H1 (cell line): ENCODE measurements around the gene SLC25A21. TPM values are rescaled to one million over a fixed set of nuclear protein-coding genes. Genes with fewer than 3 reads are reported as not detected.

Source experiments
- CTCF ChIA-PET: fragments of 300-600 bp; sonication (Branson Sonifier 250); formaldehyde crosslinking; loops from one replicate; lab custom pipeline; 2021; ENCODE audit not compliant: partially characterized antibody; lab: Charles Lee
- POLR2A ChIA-PET: fragments of 300-600 bp; sonication (Branson Sonifier 250); formaldehyde crosslinking; loops from one replicate; lab custom pipeline; 2021; ENCODE audit warnings: inconsistent platforms; ENCODE audit not compliant: partially characterized antibody; lab: Charles Lee
- DNase-seq, 2 experiments: peaks; one replicate each; pipeline versions ENCODE4 v3.0.0 to v3.0.0-alpha.2; 2010 to 2022; ENCODE audit warnings: low spot score in 2 of 2, low read depth in 1 of 2, mixed read lengths in 1 of 2
- FAIRE-seq: peaks from 2 replicates; lab custom pipeline; 2011; peaks lifted over from hg19 to GRCh38; lab: Jason Lieb, UNC
- H2AFZ ChIP-seq: 2 replicates; pipeline ENCODE4 v1.8.1; 2012; ENCODE audit warnings: low read length, inconsistent platforms
- H2AK5ac ChIP-seq: 2 replicates; pipeline ENCODE4 v1.6.1; 2013; ENCODE audit warnings: low read depth, low read length
- H2BK120ac ChIP-seq: replicated peaks from 2 replicates; pipeline ENCODE3; 2013; ENCODE audit warnings: low read depth, low read length, inconsistent platforms
- H2BK12ac ChIP-seq: 2 replicates; pipeline ENCODE4 v1.6.1; 2013; ENCODE audit warnings: low read depth, low read length
- H2BK15ac ChIP-seq: 2 replicates; pipeline ENCODE4 v1.6.1; 2013; ENCODE audit warnings: low read length
- H2BK20ac ChIP-seq: 2 replicates; pipeline ENCODE4 v1.6.1; 2013; ENCODE audit warnings: low read length
- H2BK5ac ChIP-seq: 2 replicates; pipeline ENCODE4 v1.6.1; 2013; ENCODE audit warnings: low read depth, low read length
- H3K14ac ChIP-seq: 2 replicates; pipeline ENCODE4 v1.6.1; 2013; ENCODE audit warnings: inconsistent platforms; ENCODE audit not compliant: insufficient read length
- H3K18ac ChIP-seq: 2 replicates; pipeline ENCODE4 v1.6.1; 2013; ENCODE audit warnings: low read length; ENCODE audit errors: extremely low read depth
- H3K23ac ChIP-seq: 2 replicates; pipeline ENCODE4 v1.6.1; 2013; ENCODE audit warnings: inconsistent platforms; ENCODE audit not compliant: insufficient read length
- H3K23me2 ChIP-seq: 2 replicates; pipeline ENCODE4 v1.6.1; 2013; ENCODE audit warnings: low read depth, low read length
- H3K27ac ChIP-seq: 2 replicates; pipeline ENCODE4 v1.6.1; 2011; ENCODE audit warnings: low read depth, low read length, inconsistent platforms
- H3K27me3 ChIP-seq, 4 experiments: replicated peaks in 1 of 4; 1 replicate in 1 of 4; 2 replicates in 3 of 4; pipeline versions ENCODE4 v1.6.1 to v1.8.1; 2011 to 2013; ENCODE audit warnings: low read length in 3 of 4, mild to moderate bottlenecking in 3 of 4, inconsistent platforms in 2 of 4, mixed read lengths in 2 of 4, moderate library complexity in 1 of 4; ENCODE audit not compliant: control insufficient read depth in 3 of 4, insufficient read depth in 3 of 4; ENCODE audit errors: extremely low read depth in 1 of 4
- H3K36me3 ChIP-seq, 4 experiments: 2 replicates each; pipeline versions ENCODE4 v1.6.1 to v1.8.1; 2011 to 2013; ENCODE audit warnings: mild to moderate bottlenecking in 4 of 4, low read length in 3 of 4, moderate library complexity in 2 of 4, control low read depth in 1 of 4, inconsistent platforms in 1 of 4; ENCODE audit not compliant: insufficient read depth in 4 of 4, control insufficient read depth in 2 of 4
- H3K4ac ChIP-seq: replicated peaks from 2 replicates; pipeline ENCODE3; 2013; ENCODE audit warnings: low read length, low read depth, mixed read lengths, inconsistent platforms; ENCODE audit not compliant: insufficient read length
- H3K4me1 ChIP-seq, 4 experiments: replicated peaks in 1 of 4; 1 replicate in 1 of 4; 2 replicates in 3 of 4; pipeline versions ENCODE4 v1.6.1 to v1.8.1; 2011 to 2013; ENCODE audit warnings: low read length in 3 of 4, inconsistent platforms in 2 of 4, mixed read lengths in 1 of 4; ENCODE audit not compliant: insufficient read depth in 4 of 4, control insufficient read depth in 3 of 4
- H3K4me2 ChIP-seq, 2 experiments: 2 replicates each; pipeline versions ENCODE4 v1.6.1 to v1.8.1; 2011 to 2013; ENCODE audit warnings: low read depth in 2 of 2, low read length in 2 of 2, control low read depth in 1 of 2, inconsistent platforms in 1 of 2, mild to moderate bottlenecking in 1 of 2; ENCODE audit not compliant: insufficient read depth in 1 of 2
- H3K4me3 ChIP-seq, 4 experiments: fragments of 200-600, 300-600 bp in 1 of 4; sonication (generic), shearing (Covaris generic), sonication (Bioruptor Twin) in 1 of 4; 2 replicates each; pipeline versions ENCODE4 v1.5.1 to v1.8.1; 2011 to 2016; ENCODE audit warnings: low read length in 4 of 4, low read depth in 3 of 4, control low read depth in 2 of 4, inconsistent platforms in 2 of 4, mild to moderate bottlenecking in 2 of 4, mixed read lengths in 1 of 4, moderate library complexity in 1 of 4; ENCODE audit not compliant: insufficient read depth in 2 of 4; ENCODE audit errors: extremely low read depth in 1 of 4
- H3K56ac ChIP-seq: replicated peaks from 2 replicates; pipeline ENCODE3; 2013; ENCODE audit warnings: low read depth, mild to moderate bottlenecking, mixed read lengths, low read length, inconsistent platforms; ENCODE audit not compliant: insufficient read length
- H3K79me1 ChIP-seq: 2 replicates; pipeline ENCODE4 v1.6.1; 2013; ENCODE audit warnings: low read depth, low read length, control low read depth
- H3K79me2 ChIP-seq, 2 experiments: 2 replicates each; pipeline versions ENCODE4 v1.6.1 to v1.8.1; 2012 to 2013; ENCODE audit warnings: low read length in 2 of 2, mild to moderate bottlenecking in 2 of 2, inconsistent platforms in 1 of 2; ENCODE audit not compliant: insufficient read depth in 2 of 2, control insufficient read depth in 1 of 2
- H3K9ac ChIP-seq, 4 experiments: replicated peaks in 1 of 4; 1 replicate in 1 of 4; 2 replicates in 3 of 4; pipeline versions ENCODE4 v1.6.1 to v1.8.1; 2011 to 2013; ENCODE audit warnings: low read depth in 3 of 4, low read length in 3 of 4, control low read depth in 2 of 4, mild to moderate bottlenecking in 2 of 4, moderate library complexity in 2 of 4, inconsistent platforms in 1 of 4; ENCODE audit errors: extremely low read depth in 1 of 4
- H3K9me3 ChIP-seq, 2 experiments: 2 replicates each; pipeline versions ENCODE4 v1.6.1 to v1.8.1; 2012 to 2013; ENCODE audit warnings: mild to moderate bottlenecking in 2 of 2, moderate library complexity in 2 of 2, control low read depth in 1 of 2, inconsistent platforms in 1 of 2, low read depth in 1 of 2, low read length in 1 of 2, mixed read lengths in 1 of 2; ENCODE audit not compliant: insufficient read depth in 2 of 2
- H4K20me1 ChIP-seq, 2 experiments: replicated peaks in 1 of 2; 2 replicates each; pipeline versions ENCODE3 to v1.8.1; 2011 to 2013; ENCODE audit warnings: inconsistent platforms in 2 of 2, low read length in 2 of 2, mild to moderate bottlenecking in 1 of 2; ENCODE audit not compliant: insufficient read depth in 2 of 2, control insufficient read depth in 1 of 2
- H4K5ac ChIP-seq: 2 replicates; pipeline ENCODE4 v1.6.1; 2013; ENCODE audit warnings: low read length, low read depth, mixed read lengths, inconsistent platforms; ENCODE audit not compliant: insufficient read length
- H4K8ac ChIP-seq: 2 replicates; pipeline ENCODE4 v1.8.0; 2013; ENCODE audit warnings: mild to moderate bottlenecking, moderate library complexity, low read length, inconsistent platforms; ENCODE audit not compliant: insufficient read depth; ENCODE audit errors: extremely low read depth
- H4K91ac ChIP-seq: replicated peaks from 2 replicates; pipeline ENCODE3; 2013; ENCODE audit warnings: low read length, mixed read lengths, inconsistent platforms; ENCODE audit not compliant: insufficient read length
- RNF2 ChIP-seq: fragments of 200-900, 300-1000 bp; sonication (generic); IDR thresholded peaks from 2 replicates; pipeline ENCODE4 v1.7.1; 2016; ENCODE audit warnings: borderline replicate concordance, low read depth, mild to moderate bottlenecking, antibody characterized with exemption, low read length; ENCODE audit not compliant: poor library complexity, severe bottlenecking; ENCODE audit errors: missing control alignments
- polyA plus RNA-seq, 7 experiments: library from polyadenylated mRNA; depleted of rRNA in 3 of 7; stranded (reverse) in 5 of 7; unstranded in 2 of 7; fragments of >200 nt in 5 of 7; fragments of 200-250 nt in 2 of 7; gene quantifications; 1 replicate in 5 of 7; 2 replicates in 1 of 7; 4 replicates in 1 of 7; pipeline versions ENCODE4 v1.2.1 to v1.2.3, GENCODE V29; 2011 to 2013; ENCODE audit warnings: missing spikeins in 2 of 7, mixed read lengths in 2 of 7
- total RNA-seq: library from RNA; stranded (reverse); fragmentation: NEBNext Ultra II Directional; extraction: Animal tissue kit (Norgen Biotek cat#: 25700); gene quantifications from 2 replicates; pipeline ENCODE4 v1.2.1, GENCODE V29; 2021
- TF ChIP-seq, protein P1 (sequence below), 3 experiments: IDR thresholded peaks; 1 replicate in 2 of 3; 2 replicates in 1 of 3; pipeline versions ENCODE4 v1.5.1 to v1.6.1; 2011; ENCODE audit warnings: low read length in 3 of 3, mild to moderate bottlenecking in 3 of 3, inconsistent platforms in 2 of 3, low read depth in 1 of 3, moderate library complexity in 1 of 3; ENCODE audit not compliant: insufficient read depth in 1 of 3; ENCODE audit errors: control extremely low read depth in 1 of 3

SLC25A21 gene
- total and polyA plus RNA-seq, 2 of the 8 experiments (the other 6 are each of a cell fraction or from before 2014, with no cell fraction given), result 6.9 to 15.7 TPM

GRCh38 chr14:36755756-36756155 is 416.6 kb downstream of the SLC25A21 start:
- H4K91ac ChIP-seq, result no peak overlapping the region
- no peak overlapping the region for H2BK120ac ChIP-seq
- H3K14ac ChIP-seq, result no peak overlapping the region
- no peak for DNase-seq
- TF ChIP-seq, protein P1, sequence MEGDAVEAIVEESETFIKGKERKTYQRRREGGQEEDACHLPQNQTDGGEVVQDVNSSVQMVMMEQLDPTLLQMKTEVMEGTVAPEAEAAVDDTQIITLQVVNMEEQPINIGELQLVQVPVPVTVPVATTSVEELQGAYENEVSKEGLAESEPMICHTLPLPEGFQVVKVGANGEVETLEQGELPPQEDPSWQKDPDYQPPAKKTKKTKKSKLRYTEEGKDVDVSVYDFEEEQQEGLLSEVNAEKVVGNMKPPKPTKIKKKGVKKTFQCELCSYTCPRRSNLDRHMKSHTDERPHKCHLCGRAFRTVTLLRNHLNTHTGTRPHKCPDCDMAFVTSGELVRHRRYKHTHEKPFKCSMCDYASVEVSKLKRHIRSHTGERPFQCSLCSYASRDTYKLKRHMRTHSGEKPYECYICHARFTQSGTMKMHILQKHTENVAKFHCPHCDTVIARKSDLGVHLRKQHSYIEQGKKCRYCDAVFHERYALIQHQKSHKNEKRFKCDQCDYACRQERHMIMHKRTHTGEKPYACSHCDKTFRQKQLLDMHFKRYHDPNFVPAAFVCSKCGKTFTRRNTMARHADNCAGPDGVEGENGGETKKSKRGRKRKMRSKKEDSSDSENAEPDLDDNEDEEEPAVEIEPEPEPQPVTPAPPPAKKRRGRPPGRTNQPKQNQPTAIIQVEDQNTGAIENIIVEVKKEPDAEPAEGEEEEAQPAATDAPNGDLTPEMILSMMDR (IDR thresholded peaks at IDR 0.05; ENCODE audit: control extremely low read depth in 1 of 3, insufficient read depth in 1 of 3, low read depth in 1 of 3, low read length in 3 of 3), result peak in 1 of 3 experiments; percentile 4; a peak in 1 of 4 replicates
- TF ChIP-seq RNF2, result no peak
- no peaks in the 10 kb centered on the region for H3K27me3 ChIP-seq
- no peaks in the 10 kb centered on the region for H4K20me1 ChIP-seq
- no peak overlapping the region for H3K56ac ChIP-seq
- 0 out of 4 replicates have a peak, but pooled peaks cover 2 to 5% of the 10 kb centered on the region in 2 experiments for H3K9me3 ChIP-seq
- POLR2A ChIA-PET, result no interaction called here
- CTCF ChIA-PET, result interaction anchor here (1.2 to 1.8 kb wide), 6 partner anchors 8 to 171 kb away, joined by 3 to 7 read pairs (median 4); no protein-coding TSS in a partner anchor
- H3K4me2 ChIP-seq, result no peak overlapping the region
- no peak overlapping the region for H3K23ac ChIP-seq
- H2BK15ac ChIP-seq, result no peak overlapping the region
- H3K18ac ChIP-seq, result no peak overlapping the region
- no peak overlapping the region for H4K5ac ChIP-seq
- no peak overlapping the region for H3K4me3 ChIP-seq
- H3K36me3 ChIP-seq, result no peaks in the 10 kb centered on the region
- no peak overlapping the region for H4K8ac ChIP-seq
- H2BK20ac ChIP-seq, result no peak overlapping the region
- no peak overlapping the region for H2BK5ac ChIP-seq
- no peak for FAIRE-seq
- H3K9ac ChIP-seq, result no peak overlapping the region
- H2BK12ac ChIP-seq, result no peak overlapping the region
- no peaks in the 10 kb centered on the region for H3K79me1 ChIP-seq
- no peaks in the 10 kb centered on the region for H3K4me1 ChIP-seq
- no peaks in the 10 kb centered on the region for H3K79me2 ChIP-seq
- no peak overlapping the region for H3K27ac ChIP-seq
- H3K23me2 ChIP-seq, result no peaks in the 10 kb centered on the region
- no peak overlapping the region for H2AFZ ChIP-seq
- no peak overlapping the region for H2AK5ac ChIP-seq
- H3K4ac ChIP-seq, result no peak overlapping the region
